CD4-positive, alpha-beta T cell treated with Interleukin-6 at 100 ng/mL for 8 hours (primary cell): ENCODE data around the gene NXN.
"Not testable (repeated sequence)": the region's sequence is repeated elsewhere in the genome, so short reads cannot be mapped to it uniquely, and the experiment has no call there.

Experiments used
- DNase-seq: peaks from one replicate; pipeline ENCODE4 v3.0.0-alpha.2; 2020; ENCODE audit warnings: mixed read lengths, low spot score

The NXN gene

DNA sequence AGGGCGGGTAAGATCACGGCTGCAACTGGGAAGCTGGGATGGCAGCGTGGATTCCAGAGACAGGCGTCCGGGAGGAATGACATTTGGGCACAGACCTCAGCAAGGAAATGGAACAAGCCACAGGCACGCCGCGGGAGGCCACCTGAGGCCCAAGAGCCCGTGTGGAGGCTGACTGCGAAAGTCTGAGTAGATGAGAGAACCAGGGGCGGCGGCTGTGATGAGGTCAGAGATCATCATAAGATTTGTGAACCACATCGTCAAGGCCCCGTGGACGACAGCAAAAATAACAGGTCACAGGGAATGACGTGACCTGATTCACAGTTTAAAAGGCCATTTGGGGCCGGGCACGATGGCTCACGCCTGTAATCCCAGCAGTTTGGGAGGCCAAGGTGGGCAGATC, 149.2 kb downstream of the NXN start:
- no peak for DNase-seq

DNA sequence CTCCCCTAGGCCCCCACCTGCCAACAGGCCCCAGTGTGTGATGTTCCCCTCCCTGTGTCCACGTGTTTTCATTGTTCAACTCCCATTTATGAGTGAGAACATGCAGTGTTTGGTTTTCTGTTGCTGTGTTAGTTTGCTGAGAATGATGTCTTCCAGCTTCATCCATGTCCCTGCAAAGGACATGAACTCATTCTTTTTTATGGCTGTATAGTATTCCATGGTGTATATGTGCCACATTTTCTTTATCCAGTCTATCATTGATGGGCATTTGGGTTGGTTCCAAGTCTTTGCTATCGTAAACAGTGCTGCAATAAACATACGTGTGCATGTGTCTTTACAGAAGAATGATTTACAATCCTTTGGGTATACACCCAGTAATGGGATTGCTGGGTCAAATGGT, 150.0 kb downstream of the NXN start:
- not testable (repeated sequence) for DNase-seq

- no peak for DNase-seq
Measured at GRCh38 chr17:828761-829160, 150.8 kb downstream of the NXN start.

- no peak for DNase-seq
Measured at GRCh38 chr17:826778-827177, 152.8 kb downstream of the NXN start.

- DNase-seq: no peak
Measured at GRCh38 chr17:825216-825615, 154.4 kb downstream of the NXN start.

DNA sequence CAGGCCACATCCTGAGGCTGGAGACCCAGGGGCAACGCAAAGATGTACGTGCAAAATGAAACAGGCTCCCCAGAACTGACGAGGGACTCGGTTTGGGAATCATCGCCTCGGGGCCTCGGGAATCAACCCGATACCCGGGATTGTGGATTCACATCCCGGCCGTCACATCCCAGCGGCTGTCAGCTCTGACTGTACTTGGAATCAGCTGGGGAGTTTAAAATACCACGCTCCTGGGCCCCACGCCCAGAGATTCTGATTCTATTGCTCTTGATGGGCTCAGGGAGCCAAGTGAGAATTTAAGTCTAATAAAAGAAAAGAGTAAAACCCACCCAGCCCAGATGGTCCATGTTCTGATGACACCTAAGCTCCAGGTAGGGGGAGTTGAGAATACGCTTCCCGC, 155.2 kb downstream of the NXN start:
- no peak for DNase-seq

DNA sequence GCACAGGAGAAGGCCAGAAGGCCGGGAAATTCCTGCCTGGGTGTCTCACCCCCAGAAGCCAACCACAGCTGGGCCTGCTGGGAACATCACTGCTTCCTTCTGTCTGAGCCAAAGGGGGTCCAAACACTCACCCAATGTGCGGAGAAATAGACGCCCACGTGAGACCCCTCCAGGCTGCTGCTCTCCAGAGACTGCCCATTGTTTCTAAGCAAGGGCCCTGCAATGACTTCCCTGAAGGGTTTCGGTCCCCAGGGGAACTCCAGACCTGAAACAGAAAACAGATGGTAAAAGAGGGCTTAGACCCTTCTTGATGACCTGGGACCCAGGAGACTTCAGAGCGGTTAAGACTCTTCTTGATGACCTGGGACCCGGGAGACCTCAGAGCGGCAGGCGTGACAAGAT, 156.1 kb downstream of the NXN start:
- no peak for DNase-seq

DNA sequence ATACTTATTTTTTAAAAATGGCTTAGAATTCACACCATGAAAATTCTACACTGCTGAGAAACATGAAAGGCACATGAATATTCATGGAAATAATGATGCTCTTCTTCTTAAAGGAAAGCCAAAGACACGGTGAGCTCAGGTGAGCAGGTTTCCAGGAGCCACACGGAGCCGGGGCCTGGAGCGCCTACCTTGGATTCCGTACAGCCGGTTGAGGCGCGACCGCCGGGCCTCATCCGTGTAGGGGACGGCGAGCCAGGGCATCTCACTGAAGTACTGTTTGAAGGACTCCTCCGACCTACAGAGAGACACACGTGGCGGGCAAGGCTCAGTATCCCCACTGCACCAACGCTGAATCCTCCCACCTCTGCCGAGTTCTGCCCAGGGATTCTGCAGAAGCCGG, 160.3 kb downstream of the NXN start:
- DNase-seq: no peak

DNA sequence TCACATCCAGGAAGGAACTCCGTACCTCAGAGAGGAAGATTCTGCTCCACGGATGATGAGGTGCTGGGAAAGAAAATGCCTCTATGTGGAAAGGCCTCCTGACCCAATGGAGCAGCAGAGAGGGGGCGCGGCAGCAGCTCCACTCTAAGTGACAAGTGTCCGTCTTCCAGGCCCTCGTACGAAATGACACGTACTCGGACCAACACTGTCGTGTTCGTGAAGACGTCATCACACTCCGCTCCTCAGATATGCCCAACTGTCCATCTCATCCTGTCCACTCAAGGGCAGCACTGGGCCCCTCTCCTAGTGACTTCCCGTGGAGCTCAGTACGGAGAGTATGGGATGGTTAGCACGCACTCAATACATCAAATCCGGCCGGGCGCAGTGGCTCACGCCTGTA, 165.2 kb downstream of the NXN start:
- DNase-seq: no peak

DNA sequence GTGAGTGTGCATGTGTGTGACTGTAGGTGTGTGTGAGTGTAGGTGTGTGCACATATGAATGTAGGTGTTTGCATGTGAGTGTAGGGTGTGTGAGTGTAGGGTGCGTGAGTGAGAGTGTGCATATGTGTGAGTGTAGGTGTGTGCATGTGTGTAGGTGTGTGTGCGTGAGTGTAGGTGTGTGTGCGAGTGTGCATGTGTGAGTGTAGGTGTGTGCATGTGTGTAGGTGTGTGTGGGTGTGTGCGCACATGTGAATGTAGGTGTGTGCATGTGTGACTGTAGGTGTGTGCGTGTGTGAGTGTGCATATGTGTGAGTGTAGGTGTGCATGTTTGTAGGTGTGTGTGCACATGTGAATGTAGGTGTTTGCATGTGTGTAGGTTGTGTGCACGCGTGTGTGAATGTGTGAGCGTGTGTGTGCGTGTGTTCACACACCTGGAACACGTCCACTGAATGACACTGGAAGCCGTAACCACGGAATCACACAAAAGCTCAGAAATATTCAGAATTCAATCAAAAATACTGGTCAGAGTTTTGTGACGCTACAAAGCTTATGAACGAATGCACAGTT, 166.9 kb downstream of the NXN start:
- no peak for DNase-seq

DNA sequence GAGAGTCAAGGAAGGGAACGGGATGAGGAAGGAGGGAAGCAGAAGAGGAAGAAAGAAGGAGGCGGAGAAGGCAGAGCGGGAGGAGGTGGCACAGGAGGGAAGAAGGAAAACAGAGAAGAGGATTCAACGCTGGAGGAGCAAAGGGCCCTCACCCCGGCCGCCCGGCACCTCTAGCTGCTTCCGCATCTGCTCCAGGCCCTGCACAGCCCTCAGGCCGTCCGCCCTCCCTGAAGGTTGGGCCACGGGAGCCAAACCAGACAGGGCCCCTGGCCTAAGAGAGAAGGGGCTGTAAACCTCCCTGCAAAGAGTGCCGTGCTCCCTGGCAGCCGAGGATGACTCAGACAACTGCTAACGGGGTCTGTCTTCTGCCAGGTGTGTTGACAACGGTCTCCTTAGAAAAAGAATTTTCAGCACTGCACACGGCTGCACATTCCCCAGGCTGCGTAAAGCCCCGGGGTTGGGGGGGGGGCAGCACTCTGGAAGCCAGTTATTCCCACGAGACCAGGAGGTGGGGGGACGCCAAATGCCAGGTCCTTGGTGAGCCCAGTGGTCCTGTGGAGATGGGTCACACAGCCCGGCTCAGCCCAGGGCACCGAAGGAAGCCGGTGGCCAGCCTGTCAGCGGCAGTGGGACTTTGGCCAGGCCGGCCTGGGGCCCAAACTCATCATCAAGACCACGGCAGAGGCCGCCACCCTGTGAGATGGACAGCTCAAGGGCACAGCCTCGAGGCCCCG, 168.4 kb downstream of the NXN start:
- DNase-seq: no peak

- DNase-seq: no peak
Measured at GRCh38 chr17:807523-808294, 171.9 kb downstream of the NXN start.

DNA sequence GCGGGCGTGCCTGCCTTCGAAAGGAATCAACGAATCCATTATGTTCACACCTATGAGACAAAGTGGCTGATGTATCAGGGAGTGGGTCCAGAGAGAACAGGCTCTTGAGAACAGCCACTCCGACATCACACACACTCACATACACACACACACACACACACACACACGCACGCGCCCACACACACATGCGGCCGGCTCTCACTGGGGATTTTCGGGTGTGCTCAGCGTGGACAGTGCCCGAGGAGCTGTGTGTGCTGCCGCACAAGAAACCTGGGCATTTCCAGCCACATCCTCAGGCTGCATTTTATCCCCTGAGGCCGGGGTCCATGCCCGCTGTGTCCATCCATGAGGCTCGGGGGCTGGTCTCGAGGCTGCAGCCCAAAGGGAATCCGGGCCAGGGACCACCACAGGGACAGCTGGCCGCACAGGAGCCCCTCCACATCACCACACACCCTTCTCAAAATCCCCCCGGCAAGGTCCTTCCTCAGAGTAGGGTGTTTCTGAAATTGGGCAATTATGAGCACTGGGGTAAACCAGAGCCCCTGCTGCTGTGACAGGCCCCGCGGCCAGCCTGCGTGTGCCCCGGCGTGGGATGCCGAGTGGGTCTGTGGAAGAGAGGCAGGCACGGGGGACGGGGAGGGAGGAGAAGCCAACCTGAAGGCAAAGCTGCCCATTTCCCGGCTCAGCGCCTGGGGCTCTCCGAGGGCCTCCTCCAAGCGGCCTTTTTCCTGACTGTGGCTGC, 172.6 kb downstream of the NXN start:
- DNase-seq: no peak

DNA sequence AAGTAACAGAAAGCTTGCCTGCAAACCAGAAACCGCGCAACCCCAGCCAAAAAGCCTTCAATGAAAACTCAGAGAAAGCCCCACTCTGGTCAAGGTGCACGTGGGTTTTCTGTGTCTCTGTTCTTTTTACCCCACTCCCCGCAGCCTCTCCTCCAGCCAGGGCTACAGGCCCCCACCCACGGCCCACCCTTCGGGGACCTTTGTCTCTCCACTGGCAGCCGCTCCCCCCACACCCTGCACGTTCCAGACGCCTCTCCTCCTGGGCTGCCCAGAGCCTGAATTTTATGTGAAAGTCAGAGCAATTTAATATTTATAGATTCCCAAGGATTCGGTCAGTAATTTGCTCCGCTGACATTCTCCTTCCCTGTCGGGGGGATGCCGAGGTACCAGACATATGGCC, 173.2 kb downstream of the NXN start:
- DNase-seq: no peak

GRCh38 chr17:805886-806285, 173.7 kb downstream of the NXN start:
- DNase-seq: not testable (repeated sequence)

GRCh38 chr17:804541-805435, 174.8 kb downstream of the NXN start:
- no peak for DNase-seq

GRCh38 chr17:802901-803881, 176.4 kb downstream of the NXN start:
- no peak for DNase-seq

- DNase-seq: no peak
Measured at GRCh38 chr17:802481-802880, 177.1 kb downstream of the NXN start.

GRCh38 chr17:801660-802059, 177.9 kb downstream of the NXN start:
- no peak for DNase-seq
